Progenitor cell of endocrine pancreas (in vitro differentiated cells): ENCODE data around the gene SYVN1. TPM values are rescaled to one million over a fixed set of nuclear protein-coding genes. Genes with fewer than 3 reads are reported as not detected.

Experiments used
- DNase-seq: peaks from one replicate; pipeline ENCODE4 v3.0.0; 2021; ENCODE audit warnings: low spot score; ENCODE audit not compliant: unreplicated experiment
- H3K27ac Mint-ChIP-seq: 2 replicates; pipeline ENCODE4 v1.8.0; 2021; ENCODE audit warnings: mild to moderate bottlenecking, moderate library complexity, mixed read lengths
- H3K27me3 Mint-ChIP-seq: 2 replicates; pipeline ENCODE4 v1.8.0; 2021; ENCODE audit warnings: mixed read lengths
- H3K36me3 Mint-ChIP-seq: 2 replicates; pipeline ENCODE4 v1.8.0; 2022; ENCODE audit warnings: mixed read lengths; ENCODE audit not compliant: insufficient read depth
- H3K4me1 Mint-ChIP-seq: 2 replicates; pipeline ENCODE4 v1.8.0; 2021; ENCODE audit warnings: low read depth, mixed read lengths
- H3K4me3 Mint-ChIP-seq: 2 replicates; pipeline ENCODE4 v1.8.0; 2021; ENCODE audit warnings: low read depth, mild to moderate bottlenecking, moderate library complexity, mixed read lengths
- H3K9me3 Mint-ChIP-seq: 2 replicates; pipeline ENCODE4 v1.8.0; 2021; ENCODE audit warnings: low read depth, mixed read lengths
- total RNA-seq: library from RNA; stranded (reverse); gene quantifications from 2 replicates; pipeline ENCODE4 v1.2.1, GENCODE V29; 2021
- TF ChIP-seq, protein P1 (sequence below): fragments of 200-600 bp; sonication (generic); IDR thresholded peaks from one replicate; pipeline ENCODE4 v1.5.0; 2021; ENCODE audit warnings: antibody characterized with exemption, mild to moderate bottlenecking; ENCODE audit not compliant: unreplicated experiment

The SYVN1 gene
- total RNA-seq, 1 donor from 2014 or later = 48.4 TPM

GRCh38 chr11:65107078-65107477, 27.2 kb downstream of the SYVN1 start:
- H3K4me3 Mint-ChIP-seq = no peak overlapping the region
- TF ChIP-seq, protein P1, sequence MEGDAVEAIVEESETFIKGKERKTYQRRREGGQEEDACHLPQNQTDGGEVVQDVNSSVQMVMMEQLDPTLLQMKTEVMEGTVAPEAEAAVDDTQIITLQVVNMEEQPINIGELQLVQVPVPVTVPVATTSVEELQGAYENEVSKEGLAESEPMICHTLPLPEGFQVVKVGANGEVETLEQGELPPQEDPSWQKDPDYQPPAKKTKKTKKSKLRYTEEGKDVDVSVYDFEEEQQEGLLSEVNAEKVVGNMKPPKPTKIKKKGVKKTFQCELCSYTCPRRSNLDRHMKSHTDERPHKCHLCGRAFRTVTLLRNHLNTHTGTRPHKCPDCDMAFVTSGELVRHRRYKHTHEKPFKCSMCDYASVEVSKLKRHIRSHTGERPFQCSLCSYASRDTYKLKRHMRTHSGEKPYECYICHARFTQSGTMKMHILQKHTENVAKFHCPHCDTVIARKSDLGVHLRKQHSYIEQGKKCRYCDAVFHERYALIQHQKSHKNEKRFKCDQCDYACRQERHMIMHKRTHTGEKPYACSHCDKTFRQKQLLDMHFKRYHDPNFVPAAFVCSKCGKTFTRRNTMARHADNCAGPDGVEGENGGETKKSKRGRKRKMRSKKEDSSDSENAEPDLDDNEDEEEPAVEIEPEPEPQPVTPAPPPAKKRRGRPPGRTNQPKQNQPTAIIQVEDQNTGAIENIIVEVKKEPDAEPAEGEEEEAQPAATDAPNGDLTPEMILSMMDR = no peak
- H3K9me3 Mint-ChIP-seq = no peaks in the 10 kb centered on the region
- H3K36me3 Mint-ChIP-seq = peaks cover 2% of the 10 kb centered on the region
- H3K27me3 Mint-ChIP-seq = no peaks in the 10 kb centered on the region
- no peak for DNase-seq
- no peak overlapping the region for H3K27ac Mint-ChIP-seq
- peaks cover 1% of the 10 kb centered on the region for H3K4me1 Mint-ChIP-seq

DNA sequence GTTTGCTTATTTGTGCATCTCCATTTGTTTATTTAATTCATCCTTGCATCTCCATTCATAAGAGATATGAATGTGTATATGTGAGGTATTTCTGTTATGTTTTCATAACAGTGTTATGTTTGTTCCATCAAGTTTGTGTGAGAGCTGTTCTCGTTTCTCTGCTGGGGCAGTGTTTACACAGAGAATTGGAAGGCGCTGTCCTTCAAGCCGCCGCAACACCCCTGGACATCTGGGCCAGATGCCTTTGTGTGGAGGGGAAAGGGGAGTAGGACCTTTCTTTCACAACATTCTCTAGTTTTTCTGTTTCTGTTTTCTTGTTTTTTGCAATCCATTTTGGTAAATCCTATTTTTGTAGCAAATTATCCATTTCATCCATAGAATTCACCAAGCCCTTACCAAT, 29.7 kb downstream of the SYVN1 start:
- TF ChIP-seq, protein P1 = no peak
- no peaks in the 10 kb centered on the region for H3K27me3 Mint-ChIP-seq
- H3K4me3 Mint-ChIP-seq = no peak overlapping the region
- no peak for DNase-seq
- peaks cover 2% of the 10 kb centered on the region for H3K36me3 Mint-ChIP-seq
- H3K9me3 Mint-ChIP-seq = no peaks in the 10 kb centered on the region
- H3K4me1 Mint-ChIP-seq = no peaks in the 10 kb centered on the region
- H3K27ac Mint-ChIP-seq = no peak overlapping the region

GRCh38 chr11:65103476-65103875, 30.8 kb downstream of the SYVN1 start:
- H3K9me3 Mint-ChIP-seq = no peaks in the 10 kb centered on the region
- DNase-seq = no peak
- H3K4me3 Mint-ChIP-seq = no peak overlapping the region
- no peaks in the 10 kb centered on the region for H3K4me1 Mint-ChIP-seq
- H3K27ac Mint-ChIP-seq = no peak overlapping the region
- H3K27me3 Mint-ChIP-seq = no peaks in the 10 kb centered on the region
- TF ChIP-seq, protein P1 = no peak
- peaks cover 4% of the 10 kb centered on the region for H3K36me3 Mint-ChIP-seq

- TF ChIP-seq, protein P1 = no peak
- H3K27me3 Mint-ChIP-seq = no peaks in the 10 kb centered on the region
- DNase-seq = no peak
- H3K9me3 Mint-ChIP-seq = no peaks in the 10 kb centered on the region
- H3K4me1 Mint-ChIP-seq = no peaks in the 10 kb centered on the region
- H3K4me3 Mint-ChIP-seq = no peak overlapping the region
- H3K36me3 Mint-ChIP-seq = peaks cover 4% of the 10 kb centered on the region
- no peak overlapping the region for H3K27ac Mint-ChIP-seq
Measured at GRCh38 chr11:65102142-65103095, 31.9 kb downstream of the SYVN1 start.

GRCh38 chr11:65100674-65101350, 33.5 kb downstream of the SYVN1 start:
- no peaks in the 10 kb centered on the region for H3K27me3 Mint-ChIP-seq
- no peak overlapping the region for H3K27ac Mint-ChIP-seq
- H3K36me3 Mint-ChIP-seq = peaks cover 4% of the 10 kb centered on the region
- DNase-seq = no peak
- TF ChIP-seq, protein P1 = peak; percentile 24
- no peaks in the 10 kb centered on the region for H3K9me3 Mint-ChIP-seq
- no peak overlapping the region for H3K4me3 Mint-ChIP-seq
- H3K4me1 Mint-ChIP-seq = peaks cover 3% of the 10 kb centered on the region
